Measurements from ENCODE around the gene FNIP2.

GRCh38 chr4:158783785-158784184, 15.0 kb downstream of the FNIP2 start:
- no peak for TF ChIP-seq POLR2A (IDR thresholded peaks at IDR 0.05)
- TF ChIP-seq POLR2AphosphoS5 (IDR thresholded peaks at IDR 0.05): no peak

All from prostate gland (tissue), 1 donor.